Fibroblast of lung (primary cell): ENCODE data around the gene PACS2. TPM values are rescaled to one million over a fixed set of nuclear protein-coding genes. Genes with fewer than 3 reads are reported as not detected.

ENCODE experiments used
- DNase-seq, 2 donors: peaks; one replicate each; pipeline versions ENCODE4 v3.0.0 to v3.0.0-alpha.2; 2010; ENCODE audit warnings: low read depth in 2 of 2
- H2AFZ ChIP-seq: 2 replicates; pipeline ENCODE4 v1.5.1; 2012; ENCODE audit warnings: low read length, control low read depth, inconsistent platforms
- H3K27ac ChIP-seq: 2 replicates; pipeline ENCODE4 v1.5.1; 2011; ENCODE audit warnings: low read length, control low read depth; ENCODE audit not compliant: insufficient read depth
- H3K27me3 ChIP-seq: 2 replicates; pipeline ENCODE4 v1.5.1; 2011; ENCODE audit warnings: mild to moderate bottlenecking, low read length; ENCODE audit not compliant: control insufficient read depth, insufficient read depth
- H3K36me3 ChIP-seq: 2 replicates; pipeline ENCODE4 v1.5.1; 2011; ENCODE audit warnings: low read length; ENCODE audit not compliant: control insufficient read depth, insufficient read depth
- H3K4me1 ChIP-seq: 2 replicates; pipeline ENCODE4 v1.5.1; 2011; ENCODE audit warnings: low read length; ENCODE audit not compliant: control insufficient read depth, insufficient read depth; ENCODE audit errors: extremely low read depth
- H3K4me2 ChIP-seq: 2 replicates; pipeline ENCODE4 v1.5.1; 2011; ENCODE audit warnings: low read length, control low read depth; ENCODE audit not compliant: insufficient read depth; ENCODE audit errors: extremely low read depth
- H3K4me3 ChIP-seq, 4 experiments: fragments of 200-600 bp in 1 of 4; sonication (generic) in 1 of 4; replicated peaks in 1 of 4; 2 replicates each; pipeline ENCODE4 v1.5.1; 2011 to 2016; ENCODE audit warnings: low read length in 4 of 4, low read depth in 3 of 4, mild to moderate bottlenecking in 3 of 4, control low read depth in 2 of 4, inconsistent platforms in 1 of 4, mixed read lengths in 1 of 4; ENCODE audit not compliant: insufficient read depth in 1 of 4; ENCODE audit errors: control extremely low read depth in 1 of 4
- H3K79me2 ChIP-seq: 2 replicates; pipeline ENCODE4 v1.5.1; 2012; ENCODE audit warnings: mild to moderate bottlenecking, low read length, inconsistent platforms; ENCODE audit not compliant: control insufficient read depth, insufficient read depth
- H3K9ac ChIP-seq: 2 replicates; pipeline ENCODE4 v1.5.1; 2011; ENCODE audit warnings: mild to moderate bottlenecking, low read length, control low read depth; ENCODE audit not compliant: insufficient read depth
- H3K9me3 ChIP-seq: 2 replicates; pipeline ENCODE4 v1.5.1; 2012; ENCODE audit warnings: low read depth, low read length; ENCODE audit not compliant: control insufficient read depth, insufficient read depth
- H4K20me1 ChIP-seq: 2 replicates; pipeline ENCODE4 v1.5.1; 2011; ENCODE audit warnings: low read length; ENCODE audit not compliant: control insufficient read depth, insufficient read depth; ENCODE audit errors: extremely low read depth
- CTCF ChIP-seq, 2 donors: IDR thresholded peaks in 1 of 2; conservative IDR thresholded peaks in 1 of 2; 1 replicate in 1 of 2; 2 replicates in 1 of 2; pipeline ENCODE4 v1.5.1; 2011 to 2012; ENCODE audit warnings: low read length in 2 of 2, control low read depth in 1 of 2, inconsistent platforms in 1 of 2, low read depth in 1 of 2, mild to moderate bottlenecking in 1 of 2
- EZH2 ChIP-seq: IDR thresholded peaks from 2 replicates; pipeline ENCODE4 v1.5.1; 2012; ENCODE audit warnings: low read length, control low read depth, mild to moderate bottlenecking; ENCODE audit errors: missing control alignments
- polyA plus RNA-seq, 2 donors: library from polyadenylated mRNA; depleted of rRNA in 1 of 2; stranded (reverse) in 1 of 2; unstranded in 1 of 2; fragments of >200 nt; gene quantifications; 2 replicates each; pipeline ENCODE4 v1.2.1, GENCODE V29; 2011 to 2012; ENCODE audit warnings: missing spikeins in 1 of 2
- total RNA-seq: library from RNA; depleted of rRNA; stranded (reverse); fragments of >200 nt; gene quantifications from 2 replicates; pipeline ENCODE4 v1.2.1, GENCODE V29; 2014

Gene PACS2
- total and polyA plus RNA-seq, 2 donors (not counting 1 experiment from before 2014, with no cell fraction given): 20.3 to 52.5 TPM

GRCh38 chr14:105382343-105383082, 68.0 kb downstream of the PACS2 start:
- Histone ChIP-seq H2AFZ (no peak overlapping the region), H3K79me2 (no peaks in the 10 kb centered on the region)
- no peak for DNase-seq

GRCh38 chr14:105383083-105383730, 68.7 kb downstream of the PACS2 start:
- no peak overlapping the region for H3K4me2 ChIP-seq
- no peaks in the 10 kb centered on the region for H3K27me3 ChIP-seq
- H3K27ac ChIP-seq: no peak overlapping the region
- H3K9ac ChIP-seq: no peak overlapping the region
- no peak for DNase-seq
- no peaks in the 10 kb centered on the region for H4K20me1 ChIP-seq
- H3K4me3 ChIP-seq: no peak overlapping the region
- H3K9me3 ChIP-seq: no peaks in the 10 kb centered on the region
- no peaks in the 10 kb centered on the region for H3K4me1 ChIP-seq
- TF ChIP-seq EZH2 (no peak), CTCF (conservative IDR thresholded peaks at IDR 0.05 in 1 of 2, IDR thresholded peaks at IDR 0.05 in 1 of 2; ENCODE audit: low read depth in 1 of 2, low read length in 2 of 2) (no peak)
- H3K79me2 ChIP-seq: no peaks in the 10 kb centered on the region
- peaks cover 5% of the 10 kb centered on the region for H3K36me3 ChIP-seq
- no peak overlapping the region for H2AFZ ChIP-seq

More at GRCh38 chr14:105382343-105383082, 68.0 kb downstream of the PACS2 start:
- Histone ChIP-seq H3K4me1 (no peaks in the 10 kb centered on the region), H3K36me3 (peaks cover 3% of the 10 kb centered on the region), H3K9ac (no peak overlapping the region), H3K4me2 (no peak overlapping the region), H3K4me3 (no peak overlapping the region), H3K9me3 (no peaks in the 10 kb centered on the region), H3K27me3 (no peaks in the 10 kb centered on the region), H4K20me1 (no peaks in the 10 kb centered on the region), H3K27ac (no peak overlapping the region)
- no peak for TF ChIP-seq CTCF (conservative IDR thresholded peaks at IDR 0.05 in 1 of 2, IDR thresholded peaks at IDR 0.05 in 1 of 2; ENCODE audit: low read depth in 1 of 2, low read length in 2 of 2)

- no peaks in the 10 kb centered on the region for H3K79me2 ChIP-seq
- no peak overlapping the region for H3K4me3 ChIP-seq
- H3K27ac ChIP-seq: no peak overlapping the region
- no peak overlapping the region for H2AFZ ChIP-seq
- H3K9ac ChIP-seq: no peak overlapping the region
- no peak for DNase-seq
- H3K27me3 ChIP-seq: no peaks in the 10 kb centered on the region
- H4K20me1 ChIP-seq: no peaks in the 10 kb centered on the region
- no peak for TF ChIP-seq CTCF (conservative IDR thresholded peaks at IDR 0.05 in 1 of 2, IDR thresholded peaks at IDR 0.05 in 1 of 2; ENCODE audit: low read depth in 1 of 2, low read length in 2 of 2)
- TF ChIP-seq EZH2: no peak
- H3K4me2 ChIP-seq: no peak overlapping the region
- H3K36me3 ChIP-seq: peaks cover 5% of the 10 kb centered on the region
- no peaks in the 10 kb centered on the region for H3K4me1 ChIP-seq
- no peaks in the 10 kb centered on the region for H3K9me3 ChIP-seq
Measured at GRCh38 chr14:105384041-105384557, 69.6 kb downstream of the PACS2 start.
